K562 (cell line): Measurements from ENCODE around the gene PBOV1. TPM values are rescaled to one million over a fixed set of nuclear protein-coding genes. Genes with fewer than 3 reads are reported as not detected.

Experiments
- ATAC-seq: fragments of 200-7000 bp; cut with Tn5 transposase; 3 replicates; pipeline ENCODE4 v1.9.1; 2020; ENCODE audit warnings: moderate library complexity
- BruUV-seq: library from RNA; stranded (reverse); fragments of 400-500 nt; replicated peaks from 2 replicates; lab custom pipeline; 2021; lab: Mats Ljungman, UMichigan
- CTCF ChIA-PET: fragments of 300-600 bp; formaldehyde crosslinking; extraction: SDS; loops from one replicate; lab custom pipeline; 2021; ENCODE audit warnings: low intra/inter-chr PET ratio; lab: Yijun Ruan, JAX
- POLR2A ChIA-PET: fragments of 300-600, 350-650 bp; sonication (Branson Sonifier 250); formaldehyde crosslinking; extraction: SDS; loops from one replicate; lab custom pipeline; 2021; ENCODE audit warnings: antibody characterized with exemption, inconsistent platforms; lab: Yijun Ruan, JAX
- DNase-seq, 4 experiments: peaks; one replicate each; pipeline versions ENCODE4 v3.0.0 to v3.0.0-alpha.2; 2011 to 2018; ENCODE audit warnings: low spot score in 3 of 4, mixed read lengths in 3 of 4; ENCODE audit errors: extremely low read depth in 1 of 4
- FAIRE-seq: peaks from 2 replicates; lab custom pipeline; 2011; peaks lifted over from hg19 to GRCh38; lab: Jason Lieb, UNC
- H2AFZ ChIP-seq: 2 replicates; pipeline ENCODE4 v1.6.0; 2011; ENCODE audit warnings: low read depth, low read length, control low read depth, inconsistent platforms
- H3K27ac ChIP-seq: fragments of 200-600 bp; 3 replicates; pipeline ENCODE4 v1.8.0; 2011; ENCODE audit warnings: low read depth, mild to moderate bottlenecking, control low read depth, inconsistent platforms, low read length, moderate library complexity, mixed read lengths; ENCODE audit errors: extremely low read depth
- H3K27me3 ChIP-seq, 2 experiments: fragments of 300-600 bp in 1 of 2; 2 replicates in 1 of 2; 3 replicates in 1 of 2; pipeline versions ENCODE4 v1.6.0 to v1.8.0; 2011; ENCODE audit warnings: inconsistent platforms in 2 of 2, low read length in 2 of 2, mild to moderate bottlenecking in 1 of 2, mixed read lengths in 1 of 2, moderate library complexity in 1 of 2; ENCODE audit not compliant: control insufficient read depth in 2 of 2, insufficient read depth in 2 of 2
- H3K36me3 ChIP-seq: fragments of 300-600 bp; 3 replicates; pipeline ENCODE4 v1.8.0; 2011; ENCODE audit warnings: mild to moderate bottlenecking, low read length, inconsistent platforms; ENCODE audit not compliant: control insufficient read depth, insufficient read depth
- H3K4me1 ChIP-seq, 2 experiments: fragments of 200-600 bp in 1 of 2; replicated peaks in 1 of 2; 2 replicates in 1 of 2; 3 replicates in 1 of 2; pipeline versions ENCODE4 v1.5.1 to v1.8.0; 2011; ENCODE audit warnings: inconsistent platforms in 2 of 2, low read length in 2 of 2, mild to moderate bottlenecking in 1 of 2, mixed read lengths in 1 of 2, moderate library complexity in 1 of 2; ENCODE audit not compliant: control insufficient read depth in 2 of 2, insufficient read depth in 2 of 2
- H3K4me2 ChIP-seq: 2 replicates; pipeline ENCODE4 v1.6.1; 2011; ENCODE audit warnings: low read length, control low read depth, inconsistent platforms, mixed read lengths; ENCODE audit not compliant: insufficient read depth
- H3K4me3 ChIP-seq: fragments of 200-600 bp; sonication (generic), shearing (Covaris generic); 2 replicates; pipeline ENCODE4 v1.5.1; 2016; ENCODE audit warnings: control low read depth, inconsistent platforms
- H3K79me2 ChIP-seq: fragments of 200-600 bp; 3 replicates; pipeline ENCODE4 v1.8.0; 2011; ENCODE audit warnings: low read length, inconsistent platforms; ENCODE audit not compliant: control insufficient read depth, insufficient read depth
- H3K9ac ChIP-seq, 2 experiments: 2 replicates each; pipeline versions ENCODE4 v1.6.0 to v1.6.1; 2011; ENCODE audit warnings: low read depth in 2 of 2, low read length in 2 of 2, control low read depth in 1 of 2, inconsistent platforms in 1 of 2, mild to moderate bottlenecking in 1 of 2, mixed read lengths in 1 of 2; ENCODE audit not compliant: insufficient read depth in 1 of 2
- H3K9me1 ChIP-seq: one replicate; pipeline ENCODE4 v1.6.0; 2011; ENCODE audit warnings: inconsistent platforms, mild to moderate bottlenecking, low read length, moderate library complexity; ENCODE audit not compliant: control insufficient read depth, insufficient read depth
- H3K9me3 ChIP-seq: replicated peaks from 2 replicates; pipeline ENCODE4 v1.5.1; 2011; ENCODE audit warnings: low read depth, low read length, inconsistent platforms; ENCODE audit not compliant: control insufficient read depth, insufficient read depth
- H4K20me1 ChIP-seq: replicated peaks from 2 replicates; pipeline ENCODE4 v1.6.1; 2011; ENCODE audit warnings: low read length, inconsistent platforms, mixed read lengths; ENCODE audit not compliant: control insufficient read depth, insufficient read depth
- ATF6 ChIP-seq: sonication (generic); formaldehyde crosslinking; IDR thresholded peaks from 2 replicates; pipeline ENCODE4 v1.4.0; 2020; ENCODE audit warnings: mild to moderate bottlenecking, missing genetic modification reagents
- FOS ChIP-seq: IDR thresholded peaks from 3 replicates; pipeline ENCODE4 v1.6.1; 2011; ENCODE audit not compliant: insufficient read length; ENCODE audit errors: extremely low read depth
- MYNN ChIP-seq, 2 experiments: sonication (generic); formaldehyde crosslinking in 1 of 2; IDR thresholded peaks; 2 replicates each; pipeline versions ENCODE4 v1.5.0 to v1.6.1; 2016 to 2020; ENCODE audit warnings: antibody characterized with exemption in 1 of 2, missing genetic modification reagents in 1 of 2
- NBN ChIP-seq: fragments of 450-650 bp; IDR thresholded peaks from 2 replicates; pipeline ENCODE4 v1.6.1; 2016; ENCODE audit warnings: low read depth, mild to moderate bottlenecking
- PML ChIP-seq: IDR thresholded peaks from 2 replicates; pipeline ENCODE4 v1.6.1; 2012; ENCODE audit warnings: low read length, inconsistent platforms
- RCOR1 ChIP-seq, 2 experiments: IDR thresholded peaks; 2 replicates each; pipeline ENCODE4 v1.6.1; 2012; ENCODE audit warnings: low read depth in 2 of 2, low read length in 2 of 2, borderline replicate concordance in 1 of 2, improper control_type of control experiment in 1 of 2
- ZNF586 ChIP-seq: fragments of 450-650 bp; formaldehyde crosslinking; conservative IDR thresholded peaks from 2 replicates; pipeline ENCODE4 v1.4.0; 2020; ENCODE audit warnings: mild to moderate bottlenecking, moderate library complexity
- WGBS: fragments of 100-300 bp; shearing (Covaris generic); methylation state at CpG from one replicate; pipeline ENCODE4 v1.1.6; 2016; ENCODE audit warnings: low coverage, mixed read lengths; ENCODE audit not compliant: insufficient coverage; ENCODE audit errors: missing lambda C conversion rate; 5-methylcytosine and 5-hydroxymethylcytosine counted together
- in situ Hi-C: fragments of 300-500 bp; cut with MboI; formaldehyde crosslinking; loops from 4 replicates; pipeline ENCODE4 v1.15.0; 2018; ENCODE audit warnings: inconsistent platforms, mixed read lengths
- intact Hi-C: fragments of 100-400 bp; cut with micrococcal nuclease; formaldehyde crosslinking; loops from 2 replicates; pipeline ENCODE4 v1.14.2; 2022
- polyA plus RNA-seq, 8 experiments: library from polyadenylated mRNA; depleted of rRNA in 4 of 8; stranded (reverse) in 5 of 8; unstranded in 3 of 8; fragments of >200 nt; fragmentation: Nextera tagmentation in 2 of 8; fragmentation: Illumina TruSeq in 1 of 8; extraction: Ambion mirVana in 2 of 8; extraction: Trizol in 1 of 8; gene quantifications; 2 replicates each; pipeline versions ENCODE4 v1.2.1 to v1.2.3, GENCODE V29; 2011 to 2014; ENCODE audit warnings: inconsistent platforms in 1 of 8, missing spikeins in 1 of 8
- total RNA-seq, 7 experiments: library from RNA; depleted of rRNA in 6 of 7; stranded (reverse); fragments of >200 nt in 6 of 7; fragmentation: Illumina TruSeq in 2 of 7; extraction: Trizol in 2 of 7; gene quantifications; 2 replicates each; pipeline versions ENCODE4 v1.2.1 to v1.2.3, GENCODE V29; 2011 to 2021; ENCODE audit warnings: low replicate concordance in 1 of 7

PBOV1 gene
- total and polyA plus RNA-seq, 9 of the 15 experiments (the other 6 are each of a cell fraction or from before 2014, with no cell fraction given), result not detected

GRCh38 chr6:138183790-138184134 is 34.5 kb downstream of the PBOV1 start (continued):
- TF ChIP-seq MYNN (IDR thresholded peaks at IDR 0.05) (no peak), MYNN (CRISPR knock-in tag; IDR thresholded peaks at IDR 0.05) (no peak), PML (no peak), RCOR1 (IDR thresholded peaks at IDR 0.05; ENCODE audit: borderline replicate concordance in 1 of 2, low read depth in 2 of 2, low read length in 2 of 2) (no peak), FOS (no peak), NBN (no peak), ZNF586 (no peak)
- TF ChIP-seq, all 486 proteins: peak for 0

GRCh38 chr6:138182939-138183789 is 35.1 kb downstream of the PBOV1 start:
- no peak overlapping the region for H2AFZ ChIP-seq
- in situ Hi-C loops (no loop called here), intact Hi-C loops (no loop called here)
- no peak overlapping the region for H3K4me3 ChIP-seq
- FAIRE-seq, result no peak
- H3K4me1 ChIP-seq, result no peaks in the 10 kb centered on the region
- no peaks in the 10 kb centered on the region for H3K36me3 ChIP-seq
- H3K27ac ChIP-seq, result no peak overlapping the region
- DNase-seq, result no peak
- ATAC-seq, result no peak
- no peak overlapping the region for H3K9ac ChIP-seq
- CTCF ChIA-PET, result no interaction called here
- H3K9me1 ChIP-seq, result no peaks in the 10 kb centered on the region
- TF ChIP-seq ATF6 (CRISPR knock-in tag), result no peak
- POLR2A ChIA-PET, result interaction anchor here (1.4 kb wide), 1 partner anchor 8 kb away, joined by 3 read pairs; no protein-coding TSS in a partner anchor
- no peaks in the 10 kb centered on the region for H3K9me3 ChIP-seq
- peaks cover 0 to 6% of the 10 kb centered on the region in 2 experiments; a peak in 2 of 5 replicates for H3K27me3 ChIP-seq
- no peaks in the 10 kb centered on the region for H3K79me2 ChIP-seq
- WGBS, result under 1% methylated on average over 8 of the region's 8 CpGs
- no peak overlapping the region for H3K4me2 ChIP-seq
- no peaks in the 10 kb centered on the region for H4K20me1 ChIP-seq
- BruUV-seq, result no TSS peak
